AG09309 (cell line): ENCODE measurements around the gene SPATS2.

Experiments used
- DNase-seq: peaks from one replicate; pipeline ENCODE4 v3.0.0-alpha.2; 2010; ENCODE audit warnings: low read depth
- H3K4me3 ChIP-seq: 2 replicates; pipeline ENCODE4 v1.5.1; 2011; ENCODE audit warnings: mild to moderate bottlenecking, low read depth, low read length, moderate library complexity; ENCODE audit not compliant: control insufficient read depth
- CTCF ChIP-seq: IDR thresholded peaks from 2 replicates; pipeline ENCODE4 v1.5.1; 2011; ENCODE audit warnings: mild to moderate bottlenecking, low read depth, low read length, inconsistent platforms; ENCODE audit not compliant: insufficient read depth, control insufficient read depth; ENCODE audit errors: missing control alignments

The SPATS2 gene

GRCh38 chr12:49440035-49440434, 72.8 kb downstream of the SPATS2 start:
- DNase-seq, result no peak
- no peak for TF ChIP-seq CTCF
- no peak overlapping the region for H3K4me3 ChIP-seq

- DNase-seq, result no peak
- no peak overlapping the region for H3K4me3 ChIP-seq
- TF ChIP-seq CTCF, result no peak
These were observed 75.7 kb downstream of the SPATS2 start for GRCh38 chr12:49442915-49443314.

GRCh38 chr12:49446571-49446970, 79.3 kb downstream of the SPATS2 start:
- H3K4me3 ChIP-seq, result no peak overlapping the region
- TF ChIP-seq CTCF, result no peak
- DNase-seq, result no peak

GRCh38 chr12:49448858-49449257, 81.6 kb downstream of the SPATS2 start:
- DNase-seq, result no peak
- no peak overlapping the region for H3K4me3 ChIP-seq
- no peak for TF ChIP-seq CTCF

- no peak for DNase-seq
- H3K4me3 ChIP-seq, result no peak overlapping the region
- TF ChIP-seq CTCF, result no peak
These were observed 84.4 kb downstream of the SPATS2 start for GRCh38 chr12:49451468-49452259.

- no peak for DNase-seq
- H3K4me3 ChIP-seq, result no peak overlapping the region
- no peak for TF ChIP-seq CTCF
These were observed 88.2 kb downstream of the SPATS2 start for GRCh38 chr12:49455501-49455900.

- no peak for TF ChIP-seq CTCF
- no peak overlapping the region for H3K4me3 ChIP-seq
- no peak for DNase-seq
These were observed 88.9 kb downstream of the SPATS2 start for GRCh38 chr12:49456131-49456679.
